ENCODE data around the gene CEP85L. TPM values are rescaled to one million over a fixed set of nuclear protein-coding genes. Genes with fewer than 3 reads are reported as not detected.

The CEP85L gene
- total and polyA plus RNA-seq, 2 of the 13 experiments (the other 11 are each of a cell fraction or from before 2014, with no cell fraction given): 0.44 to 1.7 TPM

DNA sequence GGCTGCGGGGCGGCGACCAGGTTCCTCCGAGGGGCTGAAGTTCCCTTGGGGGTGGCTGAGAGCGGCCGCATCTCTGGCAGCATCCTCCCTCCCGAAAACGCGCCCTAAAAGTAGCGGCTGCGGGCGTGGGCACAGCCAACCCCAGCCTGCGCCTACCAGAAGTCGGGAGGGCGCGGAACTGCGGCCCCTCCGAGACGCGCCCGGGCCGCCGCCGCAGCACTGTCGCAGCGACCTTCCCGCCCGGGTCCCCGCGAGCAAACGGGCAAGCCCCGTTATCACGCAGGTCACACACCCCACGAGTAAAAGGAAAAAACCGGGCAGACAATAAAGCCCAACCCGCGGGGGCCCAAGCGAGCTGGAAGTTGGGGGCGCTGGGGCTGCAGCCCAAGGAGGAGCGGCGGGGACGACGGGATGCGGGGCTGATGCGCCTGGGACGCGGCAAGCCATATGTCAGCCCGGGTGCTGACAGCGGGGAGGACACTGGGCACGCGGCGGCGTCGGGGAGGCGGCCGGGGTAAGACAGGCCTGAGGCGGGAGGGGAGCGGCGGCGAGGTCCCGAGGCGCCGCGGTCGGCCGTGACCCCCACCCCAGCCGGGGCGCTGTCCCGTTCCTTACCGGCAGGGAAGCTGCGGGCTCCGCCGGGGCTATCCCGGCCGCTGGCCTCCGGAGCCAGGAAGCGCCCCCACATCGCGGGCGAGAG, 659 bp downstream of the CEP85L start (continued):
- TF ChIP-seq, protein P1, sequence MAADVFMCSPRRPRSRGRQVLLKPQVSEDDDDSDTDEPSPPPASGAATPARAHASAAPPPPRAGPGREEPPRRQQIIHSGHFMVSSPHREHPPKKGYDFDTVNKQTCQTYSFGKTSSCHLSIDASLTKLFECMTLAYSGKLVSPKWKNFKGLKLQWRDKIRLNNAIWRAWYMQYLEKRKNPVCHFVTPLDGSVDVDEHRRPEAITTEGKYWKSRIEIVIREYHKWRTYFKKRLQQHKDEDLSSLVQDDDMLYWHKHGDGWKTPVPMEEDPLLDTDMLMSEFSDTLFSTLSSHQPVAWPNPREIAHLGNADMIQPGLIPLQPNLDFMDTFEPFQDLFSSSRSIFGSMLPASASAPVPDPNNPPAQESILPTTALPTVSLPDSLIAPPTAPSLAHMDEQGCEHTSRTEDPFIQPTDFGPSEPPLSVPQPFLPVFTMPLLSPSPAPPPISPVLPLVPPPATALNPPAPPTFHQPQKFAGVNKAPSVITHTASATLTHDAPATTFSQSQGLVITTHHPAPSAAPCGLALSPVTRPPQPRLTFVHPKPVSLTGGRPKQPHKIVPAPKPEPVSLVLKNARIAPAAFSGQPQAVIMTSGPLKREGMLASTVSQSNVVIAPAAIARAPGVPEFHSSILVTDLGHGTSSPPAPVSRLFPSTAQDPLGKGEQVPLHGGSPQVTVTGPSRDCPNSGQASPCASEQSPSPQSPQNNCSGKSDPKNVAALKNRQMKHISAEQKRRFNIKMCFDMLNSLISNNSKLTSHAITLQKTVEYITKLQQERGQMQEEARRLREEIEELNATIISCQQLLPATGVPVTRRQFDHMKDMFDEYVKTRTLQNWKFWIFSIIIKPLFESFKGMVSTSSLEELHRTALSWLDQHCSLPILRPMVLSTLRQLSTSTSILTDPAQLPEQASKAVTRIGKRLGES (CRISPR knock-in tag; IDR thresholded peaks at IDR 0.05; ENCODE audit: borderline replicate concordance): no peak
- TF ChIP-seq ZNF747 (CRISPR knock-in tag; IDR thresholded peaks at IDR 0.05; ENCODE audit: borderline replicate concordance) (no peak; the same call in none of the 2 replicates), PRPF4 (IDR thresholded peaks at IDR 0.05; ENCODE audit: low read depth, low read length, poor library complexity, severe bottlenecking) (no peak), ZNF724P (CRISPR knock-in tag; IDR thresholded peaks at IDR 0.05; ENCODE audit: borderline replicate concordance) (no peak), NFRKB (IDR thresholded peaks at IDR 0.05) (no peak), SKI (IDR thresholded peaks at IDR 0.05; ENCODE audit: partially characterized antibody) (no peak)
- TF ChIP-seq, protein P2, sequence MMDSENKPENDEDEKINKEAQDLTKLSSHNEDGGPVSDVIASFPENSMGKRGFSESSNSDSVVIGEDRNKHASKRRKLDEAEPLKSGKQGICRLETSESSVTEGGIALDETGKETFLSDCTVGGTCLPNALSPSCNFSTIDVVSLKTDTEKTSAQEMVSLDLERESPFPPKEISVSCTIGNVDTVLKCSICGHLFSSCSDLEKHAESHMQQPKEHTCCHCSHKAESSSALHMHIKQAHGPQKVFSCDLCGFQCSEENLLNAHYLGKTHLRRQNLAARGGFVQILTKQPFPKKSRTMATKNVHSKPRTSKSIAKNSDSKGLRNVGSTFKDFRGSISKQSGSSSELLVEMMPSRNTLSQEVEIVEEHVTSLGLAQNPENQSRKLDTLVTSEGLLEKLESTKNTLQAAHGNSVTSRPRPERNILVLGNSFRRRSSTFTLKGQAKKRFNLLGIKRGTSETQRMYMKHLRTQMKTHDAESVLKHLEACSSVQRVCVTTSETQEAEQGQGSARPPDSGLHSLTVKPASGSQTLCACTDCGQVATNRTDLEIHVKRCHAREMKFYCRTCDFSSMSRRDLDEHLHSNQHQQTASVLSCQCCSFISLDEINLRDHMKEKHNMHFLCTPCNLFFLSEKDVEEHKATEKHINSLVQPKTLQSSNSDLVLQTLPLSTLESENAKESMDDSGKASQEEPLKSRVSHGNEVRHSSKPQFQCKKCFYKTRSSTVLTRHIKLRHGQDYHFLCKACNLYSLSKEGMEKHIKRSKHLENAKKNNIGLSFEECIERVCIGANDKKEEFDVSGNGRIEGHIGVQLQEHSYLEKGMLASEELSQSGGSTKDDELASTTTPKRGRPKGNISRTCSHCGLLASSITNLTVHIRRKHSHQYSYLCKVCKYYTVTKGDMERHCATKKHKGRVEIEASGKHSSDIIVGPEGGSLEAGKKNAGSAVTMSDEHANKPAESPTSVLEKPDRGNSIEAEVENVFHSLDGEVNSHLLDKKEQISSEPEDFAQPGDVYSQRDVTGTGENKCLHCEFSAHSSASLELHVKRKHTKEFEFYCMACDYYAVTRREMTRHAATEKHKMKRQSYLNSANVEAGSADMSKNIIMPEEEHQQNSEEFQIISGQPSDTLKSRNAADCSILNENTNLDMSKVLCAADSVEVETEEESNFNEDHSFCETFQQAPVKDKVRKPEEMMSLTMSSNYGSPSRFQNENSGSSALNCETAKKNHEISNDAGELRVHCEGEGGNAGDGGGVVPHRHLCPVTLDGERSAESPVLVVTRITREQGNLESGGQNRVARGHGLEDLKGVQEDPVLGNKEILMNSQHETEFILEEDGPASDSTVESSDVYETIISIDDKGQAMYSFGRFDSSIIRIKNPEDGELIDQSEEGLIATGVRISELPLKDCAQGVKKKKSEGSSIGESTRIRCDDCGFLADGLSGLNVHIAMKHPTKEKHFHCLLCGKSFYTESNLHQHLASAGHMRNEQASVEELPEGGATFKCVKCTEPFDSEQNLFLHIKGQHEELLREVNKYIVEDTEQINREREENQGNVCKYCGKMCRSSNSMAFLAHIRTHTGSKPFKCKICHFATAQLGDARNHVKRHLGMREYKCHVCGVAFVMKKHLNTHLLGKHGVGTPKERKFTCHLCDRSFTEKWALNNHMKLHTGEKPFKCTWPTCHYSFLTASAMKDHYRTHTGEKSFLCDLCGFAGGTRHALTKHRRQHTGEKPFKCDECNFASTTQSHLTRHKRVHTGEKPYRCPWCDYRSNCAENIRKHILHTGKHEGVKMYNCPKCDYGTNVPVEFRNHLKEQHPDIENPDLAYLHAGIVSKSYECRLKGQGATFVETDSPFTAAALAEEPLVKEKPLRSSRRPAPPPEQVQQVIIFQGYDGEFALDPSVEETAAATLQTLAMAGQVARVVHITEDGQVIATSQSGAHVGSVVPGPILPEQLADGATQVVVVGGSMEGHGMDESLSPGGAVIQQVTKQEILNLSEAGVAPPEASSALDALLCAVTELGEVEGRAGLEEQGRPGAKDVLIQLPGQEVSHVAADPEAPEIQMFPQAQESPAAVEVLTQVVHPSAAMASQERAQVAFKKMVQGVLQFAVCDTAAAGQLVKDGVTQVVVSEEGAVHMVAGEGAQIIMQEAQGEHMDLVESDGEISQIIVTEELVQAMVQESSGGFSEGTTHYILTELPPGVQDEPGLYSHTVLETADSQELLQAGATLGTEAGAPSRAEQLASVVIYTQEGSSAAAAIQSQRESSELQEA (CRISPR knock-in tag; IDR thresholded peaks at IDR 0.05; ENCODE audit: not compliant biosample characterization): peak; percentile 29
- TF ChIP-seq, protein P3, sequence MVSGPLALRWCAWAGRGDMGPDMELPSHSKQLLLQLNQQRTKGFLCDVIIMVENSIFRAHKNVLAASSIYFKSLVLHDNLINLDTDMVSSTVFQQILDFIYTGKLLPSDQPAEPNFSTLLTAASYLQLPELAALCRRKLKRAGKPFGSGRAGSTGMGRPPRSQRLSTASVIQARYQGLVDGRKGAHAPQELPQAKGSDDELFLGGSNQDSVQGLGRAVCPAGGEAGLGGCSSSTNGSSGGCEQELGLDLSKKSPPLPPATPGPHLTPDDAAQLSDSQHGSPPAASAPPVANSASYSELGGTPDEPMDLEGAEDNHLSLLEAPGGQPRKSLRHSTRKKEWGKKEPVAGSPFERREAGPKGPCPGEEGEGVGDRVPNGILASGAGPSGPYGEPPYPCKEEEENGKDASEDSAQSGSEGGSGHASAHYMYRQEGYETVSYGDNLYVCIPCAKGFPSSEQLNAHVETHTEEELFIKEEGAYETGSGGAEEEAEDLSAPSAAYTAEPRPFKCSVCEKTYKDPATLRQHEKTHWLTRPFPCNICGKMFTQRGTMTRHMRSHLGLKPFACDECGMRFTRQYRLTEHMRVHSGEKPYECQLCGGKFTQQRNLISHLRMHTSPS (CRISPR knock-in tag; IDR thresholded peaks at IDR 0.05; ENCODE audit: low read depth): no peak
- TF ChIP-seq, protein P4, sequence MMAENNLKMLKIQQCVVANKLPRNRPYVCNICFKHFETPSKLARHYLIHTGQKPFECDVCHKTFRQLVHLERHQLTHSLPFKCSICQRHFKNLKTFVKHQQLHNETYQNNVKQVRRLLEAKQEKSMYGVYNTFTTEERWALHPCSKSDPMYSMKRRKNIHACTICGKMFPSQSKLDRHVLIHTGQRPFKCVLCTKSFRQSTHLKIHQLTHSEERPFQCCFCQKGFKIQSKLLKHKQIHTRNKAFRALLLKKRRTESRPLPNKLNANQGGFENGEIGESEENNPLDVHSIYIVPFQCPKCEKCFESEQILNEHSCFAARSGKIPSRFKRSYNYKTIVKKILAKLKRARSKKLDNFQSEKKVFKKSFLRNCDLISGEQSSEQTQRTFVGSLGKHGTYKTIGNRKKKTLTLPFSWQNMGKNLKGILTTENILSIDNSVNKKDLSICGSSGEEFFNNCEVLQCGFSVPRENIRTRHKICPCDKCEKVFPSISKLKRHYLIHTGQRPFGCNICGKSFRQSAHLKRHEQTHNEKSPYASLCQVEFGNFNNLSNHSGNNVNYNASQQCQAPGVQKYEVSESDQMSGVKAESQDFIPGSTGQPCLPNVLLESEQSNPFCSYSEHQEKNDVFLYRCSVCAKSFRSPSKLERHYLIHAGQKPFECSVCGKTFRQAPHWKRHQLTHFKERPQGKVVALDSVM (CRISPR knock-in tag; IDR thresholded peaks at IDR 0.05): peak; percentile 48; the same call in 1 of the 2 replicates

All from HepG2 (cell line).